IPS DF 19.7 (cell line): Measurements from ENCODE around the gene PHKA1.
A peak's percentile ranks its signal among the peaks of the same experiment; 100 is the strongest.
"Not testable (repeated sequence)": the region's sequence is repeated elsewhere in the genome, so short reads cannot be mapped to it uniquely, and the experiment has no call there.

Source experiments
- DNase-seq: peaks from one replicate; pipeline ENCODE4 v3.0.0-alpha.2; 2013; ENCODE audit warnings: low read depth, low spot score

PHKA1 gene

GRCh38 chrX:72713599-72714477 is at the start of gene PHKA1:
Gene PHKA1 (minus strand): TSS chrX:72714306. CDS start chrX:72713880, 426 bp downstream.
- DNase-seq = not testable (repeated sequence)

DNA sequence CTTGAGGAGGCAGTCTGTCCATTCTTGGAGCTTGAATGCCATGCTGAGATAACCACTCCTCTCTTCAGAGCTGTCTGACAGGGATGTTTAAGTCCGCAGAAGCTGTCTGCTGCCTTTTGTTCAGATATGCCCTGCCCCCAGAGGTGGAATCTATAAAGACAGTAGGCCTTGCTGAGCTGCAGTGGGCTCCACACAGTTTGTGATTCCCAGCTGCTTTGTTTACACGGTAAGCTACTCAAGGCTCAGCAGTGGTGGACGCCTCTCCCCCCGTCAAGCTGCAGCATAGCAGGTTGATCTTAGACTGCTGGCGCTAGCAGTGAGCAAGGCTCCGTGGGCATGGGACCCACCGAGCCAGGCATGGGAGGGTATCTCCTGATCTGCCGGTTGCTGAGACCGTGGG is 46.3 kb upstream of the PHKA1 start:
- not testable (repeated sequence) for DNase-seq

- not testable (repeated sequence) for DNase-seq
Measured at GRCh38 chrX:72748545-72748944, 34.4 kb upstream of the PHKA1 start.

- not testable (repeated sequence) for DNase-seq
Measured at GRCh38 chrX:72745546-72745945, 31.4 kb upstream of the PHKA1 start.

GRCh38 chrX:72735561-72735960 is 21.5 kb upstream of the PHKA1 start:
- no peak for DNase-seq

GRCh38 chrX:72733636-72734035 is 19.5 kb upstream of the PHKA1 start:
- not testable (repeated sequence) for DNase-seq

DNA sequence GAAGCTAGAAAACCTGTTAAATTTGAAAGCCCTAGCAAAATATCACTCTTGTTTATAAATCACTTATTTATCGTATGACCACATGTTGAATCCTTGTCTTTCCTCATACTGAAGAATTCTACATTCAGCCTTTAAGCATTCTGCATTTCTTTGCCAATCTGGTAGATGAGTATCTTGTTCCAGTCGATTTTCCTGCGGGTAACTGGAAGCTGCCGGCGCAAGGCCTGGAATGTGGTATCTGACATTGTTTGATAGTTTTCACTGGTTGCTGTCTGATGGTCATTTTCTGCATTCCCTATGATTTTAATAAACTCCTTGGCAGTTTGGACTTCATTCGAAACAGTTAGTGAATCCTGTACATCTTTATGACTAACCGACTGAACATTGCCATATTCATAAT is 13.7 kb upstream of the PHKA1 start:
- no peak for DNase-seq

DNA sequence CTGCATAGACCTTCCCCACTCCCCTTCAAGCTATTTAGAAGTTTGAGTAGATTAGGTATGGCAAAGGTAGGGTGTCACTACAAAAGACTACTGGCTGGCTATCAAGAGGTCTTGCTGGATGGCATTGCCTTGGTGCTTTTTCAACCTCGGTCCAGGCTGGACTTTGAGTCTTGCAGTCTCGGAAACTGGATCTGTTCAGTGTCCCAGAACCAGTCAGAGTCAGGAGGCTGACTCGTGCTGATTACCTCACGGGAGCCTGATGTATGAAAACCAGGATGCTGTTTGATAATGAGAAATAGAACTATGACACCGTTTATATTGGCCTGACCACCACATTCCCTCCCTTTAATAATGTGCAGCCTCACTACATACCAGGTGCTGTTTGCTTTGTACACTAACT is 2.7 kb upstream of the PHKA1 start:
- DNase-seq = no peak

DNA sequence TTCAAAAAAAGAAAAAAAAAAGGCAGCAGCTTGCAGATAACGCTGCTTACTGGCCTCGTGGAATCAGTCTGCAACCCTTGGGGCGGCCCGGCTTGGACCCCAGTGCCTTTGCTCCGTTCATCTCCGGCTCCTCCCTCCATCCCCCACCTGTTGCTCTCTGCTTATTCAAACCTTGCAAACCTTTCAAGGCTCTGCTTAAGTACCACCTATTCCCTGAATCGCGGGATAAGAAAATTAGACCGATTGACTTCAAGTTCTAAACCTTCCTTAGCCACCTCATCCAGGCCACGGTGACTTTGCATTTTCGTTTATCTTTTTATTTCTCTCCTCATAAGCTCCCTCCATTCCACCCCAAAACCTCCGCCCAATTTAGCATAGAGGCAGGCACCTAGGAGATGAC is 1.4 kb upstream of the PHKA1 start:
- no peak for DNase-seq

GRCh38 chrX:72714478-72714916 is 391 bp upstream of the PHKA1 start:
- DNase-seq = peak; percentile 12

- no peak for DNase-seq
Measured at GRCh38 chrX:72713130-72713529, 976 bp downstream of the PHKA1 start.

- no peak for DNase-seq
Measured at GRCh38 chrX:72712094-72712755, 1.9 kb downstream of the PHKA1 start.

- no peak for DNase-seq
Measured at GRCh38 chrX:72705814-72706213, 8.3 kb downstream of the PHKA1 start.

- DNase-seq = no peak
Measured at GRCh38 chrX:72705111-72705510, 9.0 kb downstream of the PHKA1 start.

- no peak for DNase-seq
Measured at GRCh38 chrX:72694170-72694569, 19.9 kb downstream of the PHKA1 start.

GRCh38 chrX:72693477-72693876 is 20.6 kb downstream of the PHKA1 start:
- DNase-seq = no peak

DNA sequence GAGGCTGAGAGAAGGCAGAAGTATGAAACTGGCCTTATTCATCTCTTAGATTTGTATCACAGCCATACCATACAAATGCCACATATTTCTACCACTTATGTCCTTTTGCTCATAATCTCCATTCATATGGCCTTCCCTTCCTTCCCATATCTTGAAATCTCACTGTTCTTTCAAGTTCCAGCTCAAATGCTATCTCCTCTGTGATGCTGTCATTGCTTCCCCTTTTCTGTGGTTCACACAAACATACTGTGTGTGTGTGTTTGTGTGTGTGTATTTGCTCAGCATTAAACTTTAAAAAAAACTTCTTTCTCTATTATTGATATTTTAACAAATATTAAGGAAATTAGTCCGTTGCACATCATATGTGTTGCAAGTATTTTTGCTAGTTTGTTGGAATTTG is 26.7 kb downstream of the PHKA1 start:
- DNase-seq = no peak

DNA sequence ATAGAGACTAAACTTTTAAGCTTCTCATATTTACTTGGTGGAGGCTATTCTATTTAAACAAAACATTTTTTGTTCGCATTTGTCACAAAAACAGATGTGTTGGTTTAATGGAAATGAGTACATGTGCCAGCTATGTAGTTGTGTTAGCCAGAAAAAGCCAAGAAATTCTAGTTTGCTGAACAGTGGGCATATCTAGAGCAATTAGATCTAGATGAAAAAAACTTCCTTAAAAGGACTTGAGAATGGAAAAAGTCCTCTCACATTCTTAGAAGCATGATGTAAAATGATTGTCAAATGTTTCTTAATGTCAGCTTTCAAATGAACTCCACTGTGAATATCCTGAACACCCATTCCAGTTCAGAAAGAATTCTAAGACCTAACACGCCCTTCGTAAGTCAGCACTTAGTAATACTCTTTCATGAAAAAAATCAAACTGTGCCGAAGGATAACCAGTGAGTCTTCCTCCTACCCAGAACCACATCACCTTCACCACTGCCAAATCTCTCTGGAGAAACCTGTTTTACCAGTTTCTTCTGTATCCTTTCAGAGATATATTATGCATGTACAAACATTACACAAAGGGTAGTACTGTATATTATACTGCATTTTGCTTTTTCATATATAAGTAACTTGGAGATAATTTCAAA is 28.2 kb downstream of the PHKA1 start:
- DNase-seq = no peak

GRCh38 chrX:72685018-72685417 is 29.1 kb downstream of the PHKA1 start:
- no peak for DNase-seq

- no peak for DNase-seq
Measured at GRCh38 chrX:72683631-72684030, 30.5 kb downstream of the PHKA1 start.

DNA sequence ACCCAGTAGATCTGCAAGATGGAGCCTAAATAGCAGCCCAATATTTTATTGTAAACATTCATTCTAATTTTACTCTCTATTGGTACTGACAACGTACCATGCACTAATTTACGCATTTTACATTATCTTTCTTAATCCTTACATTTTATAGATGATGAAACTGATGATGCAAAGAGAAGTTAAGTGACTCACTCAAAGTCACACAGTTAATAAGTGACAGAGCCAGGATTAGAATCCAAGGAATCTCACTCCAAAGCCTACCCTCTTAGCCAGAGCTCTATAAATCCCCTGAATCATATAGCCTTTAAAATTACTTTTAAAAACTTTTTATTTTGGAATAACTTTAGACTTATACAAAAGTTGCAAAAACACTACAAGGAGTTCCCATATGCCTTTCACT is 37.6 kb downstream of the PHKA1 start:
- no peak for DNase-seq

DNA sequence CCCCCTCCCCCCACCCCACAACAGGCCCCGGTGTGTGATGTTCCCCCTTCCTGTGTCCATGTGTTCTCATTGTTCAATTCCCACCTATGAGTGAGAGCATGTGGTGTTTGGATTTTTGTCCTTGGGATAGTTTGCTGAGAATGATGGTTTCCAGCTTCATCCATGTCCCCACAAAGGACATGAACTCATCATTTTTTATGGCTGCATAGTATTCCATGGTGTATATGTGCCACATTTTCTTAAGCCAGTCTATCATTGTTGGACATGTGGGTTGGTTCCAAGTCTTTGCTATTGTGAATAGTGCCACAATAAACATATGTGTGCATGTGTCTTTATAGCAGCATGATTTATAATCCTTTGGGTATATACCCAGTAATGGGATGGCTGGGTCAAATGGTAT is 40.2 kb downstream of the PHKA1 start:
- not testable (repeated sequence) for DNase-seq
